Measurements from ENCODE around the gene OPA3. TPM values are rescaled to one million over a fixed set of nuclear protein-coding genes. Genes with fewer than 3 reads are reported as not detected.

OPA3 gene
- total RNA-seq, 1 experiment from 2014 or later, result 10.1 TPM

DNA sequence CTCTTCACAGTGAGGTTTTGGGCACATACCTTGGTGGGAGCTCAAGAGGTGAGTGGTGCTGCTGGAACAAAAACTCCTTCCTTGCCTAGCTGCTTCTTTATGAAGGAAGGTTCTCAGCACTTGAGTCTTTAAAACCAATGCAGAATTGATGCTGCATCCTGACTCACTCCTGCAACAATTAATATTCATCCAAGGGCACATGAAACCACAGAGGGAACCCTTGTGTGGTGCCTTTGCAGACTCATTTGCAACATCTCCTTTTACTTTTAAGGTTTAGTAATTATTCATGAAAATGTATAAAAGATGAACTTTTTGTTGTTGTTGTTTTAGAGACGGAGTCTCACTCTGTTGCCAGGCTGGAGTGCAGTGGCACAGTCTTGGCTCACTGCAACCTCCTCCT, 30.1 kb downstream of the OPA3 start (continued):
- TF ChIP-seq, protein P1, sequence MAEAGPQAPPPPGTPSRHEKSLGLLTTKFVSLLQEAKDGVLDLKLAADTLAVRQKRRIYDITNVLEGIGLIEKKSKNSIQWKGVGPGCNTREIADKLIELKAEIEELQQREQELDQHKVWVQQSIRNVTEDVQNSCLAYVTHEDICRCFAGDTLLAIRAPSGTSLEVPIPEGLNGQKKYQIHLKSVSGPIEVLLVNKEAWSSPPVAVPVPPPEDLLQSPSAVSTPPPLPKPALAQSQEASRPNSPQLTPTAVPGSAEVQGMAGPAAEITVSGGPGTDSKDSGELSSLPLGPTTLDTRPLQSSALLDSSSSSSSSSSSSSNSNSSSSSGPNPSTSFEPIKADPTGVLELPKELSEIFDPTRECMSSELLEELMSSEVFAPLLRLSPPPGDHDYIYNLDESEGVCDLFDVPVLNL (CRISPR knock-in tag; IDR thresholded peaks at IDR 0.05; ENCODE audit: borderline replicate concordance, low read depth), result no peak
- no peak for TF ChIP-seq AFF4 (CRISPR knock-in tag; IDR thresholded peaks at IDR 0.05; ENCODE audit: borderline replicate concordance)
- no peak for TF ChIP-seq NR1H2 (CRISPR knock-in tag; IDR thresholded peaks at IDR 0.05)
- no peak for TF ChIP-seq ZNF219 (CRISPR knock-in tag; IDR thresholded peaks at IDR 0.05; ENCODE audit: borderline replicate concordance)
- TF ChIP-seq MYBL2 (CRISPR knock-in tag; IDR thresholded peaks at IDR 0.05), result no peak
- no peak for TF ChIP-seq ZNF317 (CRISPR knock-in tag; IDR thresholded peaks at IDR 0.05; ENCODE audit: borderline replicate concordance, low read depth)
- TF ChIP-seq JUN (CRISPR knock-in tag; IDR thresholded peaks at IDR 0.05), result no peak
- TF ChIP-seq, protein P2, sequence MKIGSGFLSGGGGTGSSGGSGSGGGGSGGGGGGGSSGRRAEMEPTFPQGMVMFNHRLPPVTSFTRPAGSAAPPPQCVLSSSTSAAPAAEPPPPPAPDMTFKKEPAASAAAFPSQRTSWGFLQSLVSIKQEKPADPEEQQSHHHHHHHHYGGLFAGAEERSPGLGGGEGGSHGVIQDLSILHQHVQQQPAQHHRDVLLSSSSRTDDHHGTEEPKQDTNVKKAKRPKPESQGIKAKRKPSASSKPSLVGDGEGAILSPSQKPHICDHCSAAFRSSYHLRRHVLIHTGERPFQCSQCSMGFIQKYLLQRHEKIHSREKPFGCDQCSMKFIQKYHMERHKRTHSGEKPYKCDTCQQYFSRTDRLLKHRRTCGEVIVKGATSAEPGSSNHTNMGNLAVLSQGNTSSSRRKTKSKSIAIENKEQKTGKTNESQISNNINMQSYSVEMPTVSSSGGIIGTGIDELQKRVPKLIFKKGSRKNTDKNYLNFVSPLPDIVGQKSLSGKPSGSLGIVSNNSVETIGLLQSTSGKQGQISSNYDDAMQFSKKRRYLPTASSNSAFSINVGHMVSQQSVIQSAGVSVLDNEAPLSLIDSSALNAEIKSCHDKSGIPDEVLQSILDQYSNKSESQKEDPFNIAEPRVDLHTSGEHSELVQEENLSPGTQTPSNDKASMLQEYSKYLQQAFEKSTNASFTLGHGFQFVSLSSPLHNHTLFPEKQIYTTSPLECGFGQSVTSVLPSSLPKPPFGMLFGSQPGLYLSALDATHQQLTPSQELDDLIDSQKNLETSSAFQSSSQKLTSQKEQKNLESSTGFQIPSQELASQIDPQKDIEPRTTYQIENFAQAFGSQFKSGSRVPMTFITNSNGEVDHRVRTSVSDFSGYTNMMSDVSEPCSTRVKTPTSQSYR (CRISPR knock-in tag; IDR thresholded peaks at IDR 0.05), result no peak
- TF ChIP-seq MAX (CRISPR knock-in tag; IDR thresholded peaks at IDR 0.05), result no peak

GRCh38 chr19:45553464-45553863, 31.1 kb downstream of the OPA3 start:
- ATAC-seq (peak; percentile 84), DNase-seq (ENCODE audit: low spot score) (peak; percentile 79)
- Mint-ChIP-seq H3K4me1 (peaks cover 20% of the 10 kb centered on the region), H3K9me3 (no peaks in the 10 kb centered on the region), H3K27me3 (ENCODE audit: low read depth) (no peaks in the 10 kb centered on the region), H3K4me3 (peak overlapping the region; percentile 54), H3K27ac (no peak overlapping the region), H3K36me3 (no peaks in the 10 kb centered on the region)
- TF ChIP-seq, protein P3, sequence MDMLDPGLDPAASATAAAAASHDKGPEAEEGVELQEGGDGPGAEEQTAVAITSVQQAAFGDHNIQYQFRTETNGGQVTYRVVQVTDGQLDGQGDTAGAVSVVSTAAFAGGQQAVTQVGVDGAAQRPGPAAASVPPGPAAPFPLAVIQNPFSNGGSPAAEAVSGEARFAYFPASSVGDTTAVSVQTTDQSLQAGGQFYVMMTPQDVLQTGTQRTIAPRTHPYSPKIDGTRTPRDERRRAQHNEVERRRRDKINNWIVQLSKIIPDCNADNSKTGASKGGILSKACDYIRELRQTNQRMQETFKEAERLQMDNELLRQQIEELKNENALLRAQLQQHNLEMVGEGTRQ (CRISPR knock-in tag; IDR thresholded peaks at IDR 0.05), result 0 out of 2 replicates have a peak, but pooled peaks have one; percentile 23
- TF ChIP-seq ZBTB21 (CRISPR knock-in tag; IDR thresholded peaks at IDR 0.05; ENCODE audit: borderline replicate concordance) (peak; percentile 85), ESRRA (CRISPR knock-in tag; IDR thresholded peaks at IDR 0.05; ENCODE audit: borderline replicate concordance) (0 out of 2 replicates have a peak, but pooled peaks have one; percentile 40), RELA (CRISPR knock-in tag; IDR thresholded peaks at IDR 0.05; ENCODE audit: borderline replicate concordance) (peak; percentile 65; the same call in 1 of the 2 replicates), ZNF423 (CRISPR knock-in tag; IDR thresholded peaks at IDR 0.05) (peak; percentile 94), GABPB1 (CRISPR knock-in tag; IDR thresholded peaks at IDR 0.05) (no peak), CBFB (CRISPR knock-in tag; IDR thresholded peaks at IDR 0.05; ENCODE audit: low read depth) (0 out of 2 replicates have a peak, but pooled peaks have one; percentile 49), ETV6 (CRISPR knock-in tag; IDR thresholded peaks at IDR 0.05) (0 out of 2 replicates have a peak, but pooled peaks have one; percentile 34), TP53 (CRISPR knock-in tag; IDR thresholded peaks at IDR 0.05) (0 out of 2 replicates have a peak, but pooled peaks have one; percentile 20), HMGXB4 (CRISPR knock-in tag; IDR thresholded peaks at IDR 0.05) (peak; percentile 73; the same call in 1 of the 2 replicates), ZNF138 (CRISPR knock-in tag; conservative IDR thresholded peaks at IDR 0.05) (no peak)
- CTCF ChIA-PET, result interaction anchor here (0.6 to 2.8 kb wide), 33 partner anchors 9 to 221 kb away, joined by 3 to 38 read pairs (median 3); partner anchors contain the start of genes EML2, OPA3, PPM1N and QPCTL
- POLR2A ChIA-PET, result interaction anchor here (1.1 to 1.7 kb wide), 3 partner anchors 15 to 88 kb away, joined by 3 to 5 read pairs (median 3); no protein-coding TSS in a partner anchor

Measured in WTC11 (cell line).